DMS79 (cell line): Measurements from ENCODE around the gene HSD17B8.
A peak's percentile ranks its signal among the peaks of the same experiment; 100 is the strongest.

Experiments
- DNase-seq: peaks from one replicate; lab custom pipeline; 2025; lab: John Stamatoyannopoulos, UW

Gene HSD17B8

GRCh38 chr6:33204415-33205190, at the start of gene HSD17B8:
HSD17B8 (plus strand) TSS chr6:33204655; CDS start chr6:33204669, 14 bp downstream.
- DNase-seq = peak; percentile 72

- DNase-seq = no peak
These were observed 47.9 kb upstream of the HSD17B8 start for GRCh38 chr6:33156561-33156960.

- DNase-seq = no peak
These were observed 47.5 kb upstream of the HSD17B8 start for GRCh38 chr6:33156964-33157363.

- no peak for DNase-seq
These were observed 44.4 kb upstream of the HSD17B8 start for GRCh38 chr6:33160096-33160495.

- no peak for DNase-seq
These were observed 43.6 kb upstream of the HSD17B8 start for GRCh38 chr6:33160728-33161344.

- DNase-seq = peak; percentile 9
These were observed 42.8 kb upstream of the HSD17B8 start for GRCh38 chr6:33161354-33162331.

- no peak for DNase-seq
These were observed 40.9 kb upstream of the HSD17B8 start for GRCh38 chr6:33163540-33163939.

- no peak for DNase-seq
These were observed 40.3 kb upstream of the HSD17B8 start for GRCh38 chr6:33164176-33164575.

- no peak for DNase-seq
These were observed 39.6 kb upstream of the HSD17B8 start for GRCh38 chr6:33164665-33165373.

- no peak for DNase-seq
These were observed 38.7 kb upstream of the HSD17B8 start for GRCh38 chr6:33165581-33166258.

GRCh38 chr6:33166363-33166762, 38.1 kb upstream of the HSD17B8 start:
- DNase-seq = no peak

GRCh38 chr6:33166811-33167210, 37.6 kb upstream of the HSD17B8 start:
- DNase-seq = no peak

- DNase-seq = no peak
These were observed 36.8 kb upstream of the HSD17B8 start for GRCh38 chr6:33167374-33168283.

GRCh38 chr6:33168284-33168601, 36.2 kb upstream of the HSD17B8 start:
- no peak for DNase-seq

- no peak for DNase-seq
These were observed 35.8 kb upstream of the HSD17B8 start for GRCh38 chr6:33168639-33169038.

- no peak for DNase-seq
These were observed 34.9 kb upstream of the HSD17B8 start for GRCh38 chr6:33169291-33170175.

- DNase-seq = no peak
These were observed 34.1 kb upstream of the HSD17B8 start for GRCh38 chr6:33170176-33171015.
